Common myeloid progenitor, CD34-positive (primary cell): ENCODE measurements around the gene TNFSF13B. TPM values are rescaled to one million over a fixed set of nuclear protein-coding genes. Genes with fewer than 3 reads are reported as not detected.

Experiments
- CTCF ChIA-PET: fragments of 350-600 bp; sonication (Branson Sonifier 250); formaldehyde crosslinking; loops from one replicate; lab custom pipeline; 2021; ENCODE audit warnings: antibody characterized with exemption; lab: Charles Lee
- POLR2A ChIA-PET: fragments of 350-600 bp; sonication (Branson Sonifier 250); formaldehyde crosslinking; loops from one replicate; lab custom pipeline; 2021; ENCODE audit warnings: antibody characterized with exemption; lab: Charles Lee
- DNase-seq, 3 donors: peaks; one replicate each; pipeline versions ENCODE4 v3.0.0 to v3.0.0-alpha.2; 2013
- H3K27ac ChIP-seq, 2 experiments: 1 replicate in 1 of 2; 2 replicates in 1 of 2; pipeline ENCODE4 v1.7.0; 2013; ENCODE audit warnings: inconsistent platforms in 2 of 2, low read length in 2 of 2, mild to moderate bottlenecking in 2 of 2, low read depth in 1 of 2, moderate library complexity in 1 of 2; ENCODE audit not compliant: severe bottlenecking in 2 of 2, insufficient read depth in 1 of 2, poor library complexity in 1 of 2
- H3K27me3 ChIP-seq, 5 experiments: replicated peaks in 2 of 5; 1 replicate in 3 of 5; 2 replicates in 2 of 5; pipeline versions ENCODE4 v1.6.1 to v1.7.0; 2013; ENCODE audit warnings: low read length in 4 of 5, mild to moderate bottlenecking in 2 of 5, moderate library complexity in 2 of 5, inconsistent platforms in 1 of 5; ENCODE audit not compliant: insufficient read depth in 5 of 5, control insufficient read depth in 4 of 5
- H3K36me3 ChIP-seq, 4 experiments: 1 replicate in 2 of 4; 2 replicates in 2 of 4; pipeline versions ENCODE4 v1.6.1 to v1.7.0; 2013; ENCODE audit warnings: low read length in 3 of 4, control low read depth in 1 of 4, mild to moderate bottlenecking in 1 of 4; ENCODE audit not compliant: control insufficient read depth in 4 of 4, insufficient read depth in 4 of 4
- H3K4me1 ChIP-seq, 4 experiments: 1 replicate in 3 of 4; 2 replicates in 1 of 4; pipeline versions ENCODE4 v1.6.1 to v1.7.1; 2013; ENCODE audit warnings: low read length in 3 of 4, mild to moderate bottlenecking in 3 of 4, control low read depth in 1 of 4, inconsistent platforms in 1 of 4, moderate library complexity in 1 of 4; ENCODE audit not compliant: control insufficient read depth in 4 of 4, insufficient read depth in 4 of 4; ENCODE audit errors: control extremely low read depth in 1 of 4
- H3K4me3 ChIP-seq, 7 experiments: 1 replicate in 4 of 7; 2 replicates in 3 of 7; pipeline versions ENCODE4 v1.5.1 to v1.7.0; 2013; ENCODE audit warnings: mild to moderate bottlenecking in 7 of 7, low read length in 6 of 7, moderate library complexity in 6 of 7, inconsistent platforms in 2 of 7, low read depth in 2 of 7, control low read depth in 1 of 7; ENCODE audit not compliant: insufficient read depth in 4 of 7, control insufficient read depth in 1 of 7; ENCODE audit errors: extremely low read depth in 1 of 7
- H3K9me3 ChIP-seq, 5 experiments: 1 replicate in 4 of 5; 2 replicates in 1 of 5; pipeline versions ENCODE4 v1.6.1 to v1.7.1; 2013; ENCODE audit warnings: low read length in 4 of 5, mild to moderate bottlenecking in 2 of 5, inconsistent platforms in 1 of 5, low read depth in 1 of 5, moderate library complexity in 1 of 5; ENCODE audit not compliant: control insufficient read depth in 4 of 5, insufficient read depth in 2 of 5; ENCODE audit errors: control extremely low read depth in 1 of 5
- WGBS: methylation state at CpG from one replicate; pipeline ENCODE4 v1.1.5; 2013; ENCODE audit not compliant: insufficient coverage; 5-methylcytosine and 5-hydroxymethylcytosine counted together
- polyA plus RNA-seq: library from polyadenylated mRNA; unstranded; fragments of 120-200 nt; gene quantifications from one replicate; pipeline ENCODE4 v1.2.1, GENCODE V29; 2013

Gene TNFSF13B
- polyA plus RNA-seq, result 36.9 TPM

GRCh38 chr13:108269601-108270328, at the start of gene TNFSF13B:
Gene TNFSF13B, plus strand, starts transcription at chr13:108269718. Its CDS starts 178 bp downstream, at chr13:108269896.
- H3K4me3 ChIP-seq, result peak within 1 kb of the TSS; percentile 55 to 86 (median 73)

GRCh38 chr13:108220041-108220440, 49.5 kb upstream of the TNFSF13B start:
- Histone ChIP-seq H3K9me3 (no peaks in the 10 kb centered on the region), H3K4me1 (peaks cover 13 to 42% (median 31%) of the 10 kb centered on the region in 4 experiments), H3K27me3 (no peaks in the 10 kb centered on the region), H3K27ac (no peak overlapping the region), H3K36me3 (no peaks in the 10 kb centered on the region), H3K4me3 (peak overlapping the region in 1 of 7 experiments; percentile 12)
- CTCF ChIA-PET, result interaction anchor here (0.6 kb wide), 1 partner anchor 104 kb away, joined by 3 read pairs; no protein-coding TSS in a partner anchor
- POLR2A ChIA-PET, result no interaction called here
- no peak for DNase-seq
- no CpG with 5 or more reads among the region's 1 CpG for WGBS

More at GRCh38 chr13:108269601-108270328, at the start of gene TNFSF13B:
- Histone ChIP-seq H3K4me1 (peaks cover 49 to 71% (median 58%) of the 10 kb centered on the region in 4 experiments), H3K9me3 (peaks cover 0 to 1% (median 0%) of the 10 kb centered on the region in 5 experiments), H3K36me3 (peaks cover 0 to 3% (median 0%) of the 10 kb centered on the region in 4 experiments), H3K27ac (peak within 1 kb of the TSS; percentile 58 to 80), H3K27me3 (no peaks in the 10 kb centered on the region)
- CTCF ChIA-PET, result interaction anchor here (0.9 to 3.4 kb wide), 9 partner anchors 9 to 238 kb away, joined by 3 to 14 read pairs (median 5); no protein-coding TSS in a partner anchor
- POLR2A ChIA-PET, result interaction anchor here (0.7 kb wide), 1 partner anchor 43 kb away, joined by 3 read pairs; no protein-coding TSS in a partner anchor
- peak; percentile 68 to 88 (median 81) for DNase-seq
- 1% methylated on average over 15 of the region's 16 CpGs for WGBS

GRCh38 chr13:108223687-108224503, 45.6 kb upstream of the TNFSF13B start:
- no peak overlapping the region for H3K4me3 ChIP-seq
- POLR2A ChIA-PET, result no interaction called here
- no peaks in the 10 kb centered on the region for H3K9me3 ChIP-seq
- peaks cover 17 to 39% (median 28%) of the 10 kb centered on the region in 4 experiments for H3K4me1 ChIP-seq
- H3K27ac ChIP-seq, result no peak overlapping the region
- no peaks in the 10 kb centered on the region for H3K36me3 ChIP-seq
- 94% methylated on average over 3 of the region's 7 CpGs for WGBS
- CTCF ChIA-PET, result interaction anchor here (0.6 to 1.8 kb wide), 3 partner anchors 11 to 47 kb away, joined by 4 to 6 read pairs (median 4); no protein-coding TSS in a partner anchor
- no peak for DNase-seq
- H3K27me3 ChIP-seq, result no peaks in the 10 kb centered on the region

GRCh38 chr13:108225440-108225839, 44.1 kb upstream of the TNFSF13B start:
- Histone ChIP-seq H3K27me3 (no peaks in the 10 kb centered on the region), H3K4me1 (peaks cover 13 to 26% (median 17%) of the 10 kb centered on the region in 4 experiments), H3K27ac (no peak overlapping the region), H3K9me3 (no peaks in the 10 kb centered on the region), H3K36me3 (peaks cover 0 to 7% (median 2%) of the 10 kb centered on the region in 4 experiments), H3K4me3 (peak overlapping the region in 1 of 7 experiments; percentile 7)
- ChIA-PET CTCF (interaction anchor here (0.8 to 1.2 kb wide), 2 partner anchors 45 to 282 kb away, joined by 3 to 6 read pairs; no protein-coding TSS in a partner anchor), POLR2A (no interaction called here)
- DNase-seq, result peak in 2 of 3 donors; percentile 78 to 80
- no CpG with 5 or more reads among the region's 1 CpG for WGBS

GRCh38 chr13:108226184-108226583, 43.3 kb upstream of the TNFSF13B start:
- WGBS, result 55% methylated on average over 1 of the region's 1 CpG
- no peak overlapping the region for H3K4me3 ChIP-seq
- ChIA-PET CTCF (interaction anchor here (0.8 to 1.2 kb wide), 2 partner anchors 44 to 281 kb away, joined by 3 to 6 read pairs; no protein-coding TSS in a partner anchor), POLR2A (interaction anchor here (0.9 kb wide), 1 partner anchor 44 kb away, joined by 3 read pairs; the partner anchor contains the start of gene TNFSF13B)
- peaks cover 0 to 7% (median 2%) of the 10 kb centered on the region in 4 experiments for H3K36me3 ChIP-seq
- H3K27me3 ChIP-seq, result no peaks in the 10 kb centered on the region
- no peak for DNase-seq
- no peak overlapping the region for H3K27ac ChIP-seq
- no peaks in the 10 kb centered on the region for H3K9me3 ChIP-seq
- H3K4me1 ChIP-seq, result peaks cover 13 to 24% (median 17%) of the 10 kb centered on the region in 4 experiments

- ChIA-PET POLR2A (no interaction called here), CTCF (interaction anchor here (0.7 to 1.0 kb wide), 3 partner anchors 42 to 92 kb away, joined by 3 to 4 read pairs (median 3); no protein-coding TSS in a partner anchor)
- Histone ChIP-seq H3K4me1 (peaks cover 13 to 23% (median 17%) of the 10 kb centered on the region in 4 experiments), H3K4me3 (no peak overlapping the region), H3K9me3 (no peaks in the 10 kb centered on the region), H3K36me3 (peaks cover 0 to 7% (median 2%) of the 10 kb centered on the region in 4 experiments), H3K27me3 (no peaks in the 10 kb centered on the region), H3K27ac (no peak overlapping the region)
- peak; percentile 59 to 82 (median 72) for DNase-seq
- WGBS, result no CpG with 5 or more reads among the region's 1 CpG
Measured at GRCh38 chr13:108227651-108228272, 41.8 kb upstream of the TNFSF13B start.
